Activated T-cell treated with anti-CD3 and anti-CD28 coated beads, Interleukin-2, amount 50 U/mL, for 4 hours (primary cell): ENCODE data around the gene DPM1. TPM values are rescaled to one million over a fixed set of nuclear protein-coding genes. Genes with fewer than 3 reads are reported as not detected.

Experiments
- ATAC-seq, 2 donors: fragments of 200-7000 bp; cut with Tn5 transposase; one replicate each; pipeline ENCODE4 v1.10.0; 2021
- DNase-seq: peaks from one replicate; pipeline ENCODE4 v3.0.0-alpha.2; 2020
- H3K27me3 Mint-ChIP-seq: one replicate; pipeline ENCODE4 v1.8.0; 2021; ENCODE audit warnings: low read depth, mixed read lengths
- H3K36me3 Mint-ChIP-seq: one replicate; pipeline ENCODE4 v1.8.0; 2022; ENCODE audit warnings: mixed read lengths; ENCODE audit not compliant: insufficient read depth
- H3K4me1 Mint-ChIP-seq: one replicate; pipeline ENCODE4 v1.8.0; 2021; ENCODE audit warnings: low read depth, mixed read lengths
- H3K4me3 Mint-ChIP-seq: one replicate; pipeline ENCODE4 v1.8.0; 2021; ENCODE audit warnings: mild to moderate bottlenecking, moderate library complexity, mixed read lengths
- H3K9me3 Mint-ChIP-seq: one replicate; pipeline ENCODE4 v1.8.0; 2021; ENCODE audit warnings: mixed read lengths
- total RNA-seq, 3 donors: library from RNA; stranded (reverse); gene quantifications; one replicate each; pipeline ENCODE4 v1.2.1, GENCODE V29; 2021

The DPM1 gene
- total RNA-seq, 3 donors from 2014 or later, result 66.4 to 73.4 (median 70.9) TPM

DNA sequence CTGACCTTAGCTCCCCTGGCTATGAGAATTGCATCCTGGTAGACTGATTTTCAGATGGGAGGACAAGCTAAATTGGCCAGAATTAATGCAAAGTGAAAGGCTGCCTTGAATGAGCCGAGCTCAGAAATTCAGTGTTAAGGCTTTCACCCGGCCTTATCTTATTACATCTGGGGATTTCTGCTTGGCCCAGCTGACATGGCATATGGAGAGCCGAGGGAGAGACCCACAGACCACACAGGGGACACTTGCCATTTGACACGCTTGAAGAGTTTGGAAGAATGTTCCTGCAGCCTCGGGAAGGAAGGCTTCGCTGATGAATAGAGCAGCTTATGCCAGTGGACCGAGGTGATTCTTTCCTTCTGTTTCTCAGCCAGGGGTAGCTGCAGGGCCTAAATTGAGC lies 9.3 kb upstream of the DPM1 start:
- ATAC-seq, result no peak
- H3K9me3 Mint-ChIP-seq, result no peaks in the 10 kb centered on the region
- no peak for DNase-seq
- no peak overlapping the region for H3K4me3 Mint-ChIP-seq
- peaks cover 4% of the 10 kb centered on the region for H3K36me3 Mint-ChIP-seq
- peaks cover 2% of the 10 kb centered on the region for H3K4me1 Mint-ChIP-seq
- H3K27me3 Mint-ChIP-seq, result peaks cover 3% of the 10 kb centered on the region

DNA sequence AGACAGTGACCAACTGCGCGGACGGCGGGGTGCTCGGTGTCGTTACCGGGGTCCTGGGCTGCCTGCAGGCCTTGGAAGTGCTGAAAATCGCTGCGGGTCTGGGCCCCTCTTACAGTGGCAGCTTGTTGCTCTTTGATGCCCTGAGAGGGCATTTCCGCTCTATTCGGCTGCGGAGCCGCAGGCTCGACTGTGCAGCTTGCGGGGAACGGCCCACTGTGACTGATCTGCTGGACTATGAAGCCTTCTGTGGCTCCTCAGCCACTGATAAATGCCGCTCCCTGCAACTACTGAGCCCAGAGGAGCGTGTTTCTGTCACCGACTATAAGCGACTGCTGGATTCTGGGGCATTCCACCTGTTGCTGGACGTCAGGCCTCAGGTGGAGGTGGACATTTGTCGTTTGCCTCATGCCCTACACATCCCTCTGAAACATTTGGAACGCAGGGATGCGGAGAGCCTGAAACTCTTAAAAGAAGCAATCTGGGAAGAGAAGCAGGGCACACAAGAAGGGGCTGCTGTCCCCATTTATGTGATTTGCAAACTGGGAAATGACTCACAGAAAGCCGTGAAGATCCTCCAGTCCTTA lies 1.3 kb upstream of the DPM1 start:
- H3K36me3 Mint-ChIP-seq, result peaks cover 18% of the 10 kb centered on the region
- no peaks in the 10 kb centered on the region for H3K27me3 Mint-ChIP-seq
- peaks cover 54% of the 10 kb centered on the region for H3K4me1 Mint-ChIP-seq
- H3K9me3 Mint-ChIP-seq, result no peaks in the 10 kb centered on the region
- DNase-seq (no peak), ATAC-seq (no peak)
- peak overlapping the region; percentile 97 for H3K4me3 Mint-ChIP-seq

DNA sequence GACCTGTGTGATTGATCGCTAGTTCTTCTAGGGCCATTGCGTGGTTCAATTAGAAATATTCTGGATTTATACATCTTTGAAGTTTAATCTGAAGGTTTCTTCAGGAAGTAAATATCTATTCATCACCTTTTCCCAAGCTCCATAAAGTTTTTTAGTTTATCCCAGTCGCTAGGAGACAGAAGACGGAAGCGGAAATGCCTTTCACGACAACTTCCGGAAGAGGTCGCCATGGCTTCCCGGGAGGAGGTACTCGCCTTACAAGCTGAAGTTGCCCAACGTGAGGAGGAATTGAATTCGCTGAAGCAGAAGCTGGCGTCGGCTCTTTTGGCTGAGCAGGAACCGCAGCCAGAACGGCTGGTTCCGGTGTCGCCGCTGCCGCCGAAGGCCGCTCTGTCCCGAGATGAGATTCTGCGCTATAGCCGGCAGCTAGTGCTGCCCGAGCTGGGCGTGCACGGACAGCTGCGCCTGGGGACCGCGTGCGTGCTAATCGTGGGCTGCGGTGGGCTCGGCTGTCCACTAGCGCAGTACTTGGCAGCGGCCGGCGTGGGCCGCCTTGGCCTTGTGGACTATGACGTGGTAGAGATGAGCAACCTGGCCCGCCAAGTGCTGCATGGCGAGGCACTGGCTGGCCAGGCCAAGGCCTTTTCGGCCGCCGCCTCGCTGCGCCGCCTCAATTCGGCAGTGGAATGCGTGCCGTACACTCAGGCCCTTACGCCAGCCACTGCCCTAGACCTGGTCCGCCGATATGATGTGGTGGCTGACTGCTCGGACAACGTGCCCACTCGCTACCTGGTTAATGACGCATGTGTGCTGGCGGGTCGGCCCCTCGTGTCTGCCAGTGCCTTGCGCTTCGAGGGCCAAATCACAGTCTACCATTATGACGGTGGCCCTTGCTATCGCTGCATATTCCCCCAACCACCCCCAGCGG lies 547 bp upstream of the DPM1 start, which contains the start of gene MOCS3:
Gene MOCS3, plus strand, starts transcription at position 204 of the 928 bp plus-strand sequence. Its CDS starts 25 bp downstream, at position 229.
- peaks cover 18% of the 10 kb centered on the region for H3K36me3 Mint-ChIP-seq
- H3K9me3 Mint-ChIP-seq, result no peaks in the 10 kb centered on the region
- peak within 1 kb of the TSS; percentile 97 for H3K4me3 Mint-ChIP-seq
- DNase-seq (peak; percentile 72), ATAC-seq (peak; percentile 81 to 83)
- no peaks in the 10 kb centered on the region for H3K27me3 Mint-ChIP-seq
- H3K4me1 Mint-ChIP-seq, result peaks cover 54% of the 10 kb centered on the region

DNA sequence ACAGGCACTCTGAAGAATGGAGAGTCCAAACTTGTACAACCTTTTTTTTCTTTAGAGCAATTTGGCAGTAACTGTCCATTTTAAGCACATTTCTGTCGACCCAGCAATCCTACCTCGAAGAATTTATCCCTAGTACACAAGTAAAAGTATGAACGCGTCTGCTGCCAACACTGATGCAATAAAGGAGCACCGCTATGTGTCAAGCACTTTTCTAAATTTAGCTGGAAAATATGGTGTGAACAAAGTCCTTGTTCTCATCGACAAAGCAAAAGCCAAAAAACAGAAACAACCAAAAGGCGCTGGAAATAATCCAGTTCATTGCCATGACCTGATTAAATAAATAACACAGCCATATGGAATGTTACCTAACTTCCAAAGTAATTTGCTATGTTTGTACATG lies 1.1 kb downstream of the DPM1 start:
- Mint-ChIP-seq H3K36me3 (peaks cover 21% of the 10 kb centered on the region), H3K4me1 (peaks cover 58% of the 10 kb centered on the region), H3K4me3 (peak overlapping the region; percentile 97), H3K27me3 (no peaks in the 10 kb centered on the region), H3K9me3 (no peaks in the 10 kb centered on the region)
- DNase-seq, result no peak
- no peak for ATAC-seq

DNA sequence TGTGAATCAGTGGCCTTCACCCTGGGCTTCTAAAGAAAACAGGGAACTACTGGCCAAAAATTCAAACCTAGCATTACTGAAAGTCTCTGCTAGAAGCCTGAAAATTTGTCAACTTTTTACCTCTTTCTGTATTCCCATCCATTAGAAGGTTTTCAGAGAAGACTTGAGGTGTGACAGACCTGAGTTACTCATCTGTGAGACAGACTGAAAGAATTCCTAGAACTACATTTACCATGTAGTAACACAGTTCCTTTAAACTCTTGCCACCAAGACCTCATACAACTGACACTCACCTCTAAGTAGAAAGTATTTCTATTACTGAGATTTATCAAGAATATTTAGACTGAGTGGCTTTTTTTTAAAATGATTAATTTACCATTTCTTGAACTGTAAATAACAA lies 4.5 kb downstream of the DPM1 start:
- no peak for DNase-seq
- H3K9me3 Mint-ChIP-seq, result no peaks in the 10 kb centered on the region
- no peak for ATAC-seq
- peaks cover 30% of the 10 kb centered on the region for H3K36me3 Mint-ChIP-seq
- H3K4me3 Mint-ChIP-seq, result no peak overlapping the region
- H3K4me1 Mint-ChIP-seq, result peaks cover 35% of the 10 kb centered on the region
- no peaks in the 10 kb centered on the region for H3K27me3 Mint-ChIP-seq

DNA sequence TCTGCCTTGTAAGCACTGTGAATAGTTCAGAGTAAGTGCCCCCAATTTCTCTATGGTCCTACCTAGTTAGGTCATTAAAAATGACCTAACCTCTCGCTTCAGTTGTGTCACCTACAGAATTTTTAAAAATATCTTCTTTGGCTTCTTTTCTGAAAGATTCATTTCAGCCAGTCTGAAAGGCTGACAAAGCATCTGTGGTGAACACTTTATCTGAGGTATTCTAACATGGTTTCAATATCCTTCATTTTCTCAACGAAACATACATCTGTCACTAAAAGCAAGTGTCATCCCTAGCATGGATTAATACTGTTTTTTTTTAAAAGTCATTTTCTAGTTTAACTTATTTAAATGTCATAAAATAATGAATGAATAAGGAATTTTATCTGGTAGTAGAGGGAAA lies 5.1 kb downstream of the DPM1 start:
- ATAC-seq, result no peak
- Mint-ChIP-seq H3K4me3 (no peak overlapping the region), H3K4me1 (peaks cover 33% of the 10 kb centered on the region), H3K27me3 (no peaks in the 10 kb centered on the region), H3K36me3 (peaks cover 31% of the 10 kb centered on the region), H3K9me3 (no peaks in the 10 kb centered on the region)
- DNase-seq, result no peak

DNA sequence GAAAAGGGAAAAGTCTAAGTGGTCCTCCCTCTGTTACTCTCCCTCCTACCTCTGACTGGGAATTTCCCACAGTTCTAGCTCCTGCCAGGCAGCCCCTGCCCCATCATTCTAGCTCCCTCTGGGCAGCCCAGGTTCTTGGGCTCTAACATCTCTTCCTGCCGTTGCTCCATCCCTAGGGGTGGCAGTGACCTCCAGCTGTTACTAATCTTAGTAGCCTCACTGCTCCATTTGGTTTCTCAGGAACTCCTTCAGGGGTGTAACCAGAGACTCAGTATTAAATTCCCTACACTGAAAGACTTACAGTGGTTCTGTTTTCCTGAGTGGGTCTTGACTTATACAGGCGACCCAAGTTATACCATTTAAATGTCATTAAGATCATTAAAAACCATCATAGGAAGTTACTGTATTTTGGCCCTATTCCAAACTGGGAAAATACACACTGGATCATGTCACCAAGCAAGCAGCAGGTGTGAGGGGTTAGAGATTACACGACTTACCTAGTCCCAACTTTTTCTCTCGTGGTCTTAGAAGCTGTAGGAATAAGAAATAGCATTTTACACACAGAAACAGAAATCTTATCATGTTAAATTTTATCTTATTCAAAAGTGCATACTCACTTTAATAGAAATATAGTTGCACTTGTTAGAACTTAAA lies 10.1 kb downstream of the DPM1 start:
- H3K4me1 Mint-ChIP-seq, result peaks cover 1% of the 10 kb centered on the region
- no peaks in the 10 kb centered on the region for H3K9me3 Mint-ChIP-seq
- H3K4me3 Mint-ChIP-seq, result no peak overlapping the region
- no peak for DNase-seq
- ATAC-seq, result no peak
- H3K36me3 Mint-ChIP-seq, result peaks cover 43% of the 10 kb centered on the region
- no peaks in the 10 kb centered on the region for H3K27me3 Mint-ChIP-seq

DNA sequence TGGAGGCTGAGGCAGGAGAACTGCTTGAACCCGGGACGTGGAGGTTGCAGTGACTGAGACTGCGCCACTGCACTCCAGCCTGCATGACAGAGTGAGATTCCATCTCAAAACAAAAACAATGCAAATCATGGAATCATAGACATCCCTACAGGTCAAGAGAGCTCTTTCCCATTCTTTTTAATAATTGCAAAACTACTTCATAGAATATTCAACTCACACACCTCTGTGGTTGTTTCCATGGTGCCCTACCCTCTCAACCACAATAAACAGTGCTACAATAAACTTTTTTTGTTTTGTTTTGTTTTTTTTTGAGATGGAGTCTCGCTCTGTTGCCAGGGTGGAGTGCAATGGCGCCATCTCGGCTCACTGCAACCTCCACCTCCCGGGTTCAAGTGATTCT lies 15.3 kb downstream of the DPM1 start:
- Mint-ChIP-seq H3K36me3 (peaks cover 23% of the 10 kb centered on the region), H3K4me3 (no peak overlapping the region), H3K4me1 (no peaks in the 10 kb centered on the region), H3K9me3 (no peaks in the 10 kb centered on the region), H3K27me3 (no peaks in the 10 kb centered on the region)
- ATAC-seq (no peak), DNase-seq (no peak)

DNA sequence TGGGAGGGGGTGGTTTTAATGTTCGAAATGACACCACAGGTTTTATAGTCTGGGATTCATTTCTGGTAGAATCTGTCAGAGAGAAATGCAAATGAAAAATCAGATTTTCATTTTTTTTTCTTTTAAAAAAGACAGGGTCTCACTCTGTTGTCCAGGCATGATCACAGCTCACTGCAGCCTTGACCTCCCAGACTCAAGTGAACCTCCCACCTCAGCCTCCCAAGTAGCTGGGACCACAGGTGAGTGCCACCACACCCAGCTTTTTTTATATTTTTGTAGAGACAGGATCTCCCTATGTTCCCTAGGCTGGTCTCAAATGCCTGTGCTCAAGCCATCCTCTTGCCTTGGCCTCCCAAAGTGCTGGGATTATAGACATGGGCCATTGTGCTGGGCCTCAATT lies 24.7 kb downstream of the DPM1 start:
- H3K4me3 Mint-ChIP-seq, result no peak overlapping the region

DNA sequence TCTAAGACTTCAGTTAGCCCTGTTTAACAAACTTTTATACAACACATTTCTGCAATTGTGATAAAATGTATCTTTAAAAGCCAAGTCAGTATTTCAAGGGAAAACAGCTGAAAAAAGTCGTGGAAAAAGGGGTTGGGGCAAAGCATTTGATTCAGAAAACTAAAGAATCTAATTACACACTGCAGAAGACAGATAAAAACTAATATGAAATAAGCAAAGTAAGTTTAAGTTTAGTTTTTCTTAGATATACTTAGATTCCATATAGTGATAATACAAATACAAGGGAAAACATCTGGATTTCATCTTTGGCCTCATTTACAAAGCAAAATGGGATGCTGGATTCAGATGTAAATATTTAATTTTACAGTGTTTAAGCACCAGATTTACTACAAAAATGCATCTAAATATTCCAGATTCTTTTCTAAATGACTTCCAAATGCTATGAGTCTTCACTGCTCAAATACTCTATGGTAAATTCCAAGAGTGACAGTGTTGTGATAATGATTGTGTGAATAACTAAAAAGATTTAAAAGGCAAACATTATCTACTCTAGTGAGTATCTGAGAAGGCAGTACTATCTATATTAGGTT lies 25.5 kb downstream of the DPM1 start:
- H3K9me3 Mint-ChIP-seq, result no peaks in the 10 kb centered on the region
- H3K4me3 Mint-ChIP-seq, result peak overlapping the region; percentile 86
- ATAC-seq, result no peak
- H3K4me1 Mint-ChIP-seq, result peaks cover 29% of the 10 kb centered on the region
- DNase-seq, result no peak
- H3K36me3 Mint-ChIP-seq, result peaks cover 23% of the 10 kb centered on the region
- no peaks in the 10 kb centered on the region for H3K27me3 Mint-ChIP-seq

More for the DNA sequence above, 24.7 kb downstream of the DPM1 start:
- DNase-seq (no peak), ATAC-seq (no peak)
- peaks cover 20% of the 10 kb centered on the region for H3K36me3 Mint-ChIP-seq
- no peaks in the 10 kb centered on the region for H3K9me3 Mint-ChIP-seq
- H3K27me3 Mint-ChIP-seq, result no peaks in the 10 kb centered on the region
- peaks cover 22% of the 10 kb centered on the region for H3K4me1 Mint-ChIP-seq

DNA sequence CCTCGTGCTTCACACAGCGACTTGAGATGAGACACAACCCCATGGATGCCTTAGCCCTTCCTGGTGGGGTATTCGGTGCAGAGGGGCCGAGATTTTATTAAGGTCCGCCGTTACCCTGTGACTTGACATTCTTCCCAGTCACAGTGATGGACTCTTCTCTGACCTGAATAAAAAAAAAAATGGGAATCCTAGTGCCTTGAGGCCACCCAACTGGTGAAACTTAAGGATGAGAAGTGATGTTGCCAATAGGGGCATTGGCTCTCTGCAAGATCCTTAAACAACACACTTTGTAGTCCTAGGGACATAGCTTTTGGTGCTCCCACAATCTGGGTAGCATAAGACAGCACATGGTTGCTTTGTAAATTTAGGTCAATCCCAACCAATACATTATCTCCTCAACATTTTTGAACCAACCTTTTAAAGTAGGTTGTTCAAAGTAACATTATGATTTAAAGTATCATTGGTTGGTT lies 26.3 kb downstream of the DPM1 start:
- DNase-seq (no peak), ATAC-seq (no peak)
- H3K4me1 Mint-ChIP-seq, result peaks cover 36% of the 10 kb centered on the region
- H3K27me3 Mint-ChIP-seq, result no peaks in the 10 kb centered on the region
- H3K9me3 Mint-ChIP-seq, result no peaks in the 10 kb centered on the region
- H3K36me3 Mint-ChIP-seq, result peaks cover 29% of the 10 kb centered on the region
- H3K4me3 Mint-ChIP-seq, result peak overlapping the region; percentile 86

DNA sequence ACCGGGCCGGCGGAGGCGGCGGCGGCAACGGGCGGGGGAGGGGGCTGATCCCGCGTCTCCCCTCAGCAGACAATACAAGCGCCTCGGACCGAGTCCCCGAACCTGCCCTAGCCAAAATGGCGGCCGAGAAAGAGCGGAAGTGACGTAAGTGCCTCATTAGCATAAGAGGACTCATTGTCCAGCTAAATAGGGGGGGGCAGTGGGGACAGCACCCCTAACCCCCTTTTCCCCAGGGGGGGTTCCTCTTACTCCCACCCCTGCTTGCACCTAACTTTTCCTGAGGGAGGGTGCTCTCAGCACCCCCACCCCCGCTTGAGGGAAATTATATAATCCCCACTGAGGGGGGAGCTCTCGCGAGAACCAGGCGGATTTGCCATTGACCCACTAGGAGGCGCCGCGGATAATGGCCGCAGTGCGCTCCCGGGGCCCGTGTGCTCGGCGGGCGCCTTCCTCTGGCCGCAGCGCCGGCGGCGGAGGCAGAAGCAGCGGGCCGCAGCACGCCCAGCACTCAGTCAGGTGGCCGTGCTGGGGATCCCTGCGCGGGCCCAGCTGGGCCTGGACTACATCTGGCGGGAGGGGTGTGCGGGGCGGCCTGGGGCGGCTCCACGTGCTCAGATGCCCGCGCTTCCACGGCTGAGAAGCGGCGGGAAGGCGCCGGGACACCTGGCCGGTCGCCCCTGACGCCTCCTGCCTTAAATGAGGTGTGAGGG lies 26.9 kb downstream of the DPM1 start, which contains the start of gene ADNP:
Gene ADNP, minus strand, starts transcription at position 132 of the 710 bp plus-strand sequence. CDS start 27,441 bp downstream, outside the sequence.
- H3K27me3 Mint-ChIP-seq, result no peaks in the 10 kb centered on the region
- peak within 1 kb of the TSS; percentile 86 for H3K4me3 Mint-ChIP-seq
- no peaks in the 10 kb centered on the region for H3K9me3 Mint-ChIP-seq
- peaks cover 30% of the 10 kb centered on the region for H3K36me3 Mint-ChIP-seq
- ATAC-seq (peak; percentile 72 to 73), DNase-seq (peak; percentile 85)
- H3K4me1 Mint-ChIP-seq, result peaks cover 40% of the 10 kb centered on the region

DNA sequence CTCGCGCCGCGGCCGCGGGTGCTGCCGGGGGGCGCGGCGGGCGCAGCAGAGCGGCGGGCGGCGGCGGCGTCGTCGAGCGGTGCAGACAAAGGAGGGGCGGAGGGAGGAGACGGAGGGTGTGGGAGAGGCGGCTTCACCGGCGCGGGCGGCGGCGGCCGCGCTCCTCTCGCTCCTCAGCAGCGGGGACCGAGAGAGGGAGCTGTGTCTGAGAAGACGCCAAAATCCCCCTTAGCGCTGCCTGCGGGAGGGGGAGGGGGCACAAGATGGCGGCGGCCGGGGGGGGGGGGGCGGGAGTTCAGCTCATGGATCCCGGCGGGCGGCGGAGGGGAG lies 27.4 kb downstream of the DPM1 start:
- DNase-seq, result no peak
- H3K27me3 Mint-ChIP-seq, result no peaks in the 10 kb centered on the region

More for the DNA sequence above, 27.4 kb downstream of the DPM1 start:
- Mint-ChIP-seq H3K9me3 (no peaks in the 10 kb centered on the region), H3K4me1 (peaks cover 43% of the 10 kb centered on the region), H3K4me3 (peak overlapping the region; percentile 86), H3K36me3 (peaks cover 30% of the 10 kb centered on the region)
- peak; percentile 63 to 66 for ATAC-seq
